HL-60 (cell line): Measurements from ENCODE around the gene ETNK2.

Source experiments
- TF ChIP-seq, protein P1 (sequence below): IDR thresholded peaks from 2 replicates; pipeline ENCODE4 v1.6.1; 2012; ENCODE audit warnings: low read depth; ENCODE audit not compliant: insufficient replicate concordance
- TF ChIP-seq, protein P2 (sequence below): IDR thresholded peaks from one replicate; pipeline ENCODE4 v1.5.1; 2011; ENCODE audit warnings: low read length, control low read depth, inconsistent platforms; ENCODE audit not compliant: insufficient read depth

DNA sequence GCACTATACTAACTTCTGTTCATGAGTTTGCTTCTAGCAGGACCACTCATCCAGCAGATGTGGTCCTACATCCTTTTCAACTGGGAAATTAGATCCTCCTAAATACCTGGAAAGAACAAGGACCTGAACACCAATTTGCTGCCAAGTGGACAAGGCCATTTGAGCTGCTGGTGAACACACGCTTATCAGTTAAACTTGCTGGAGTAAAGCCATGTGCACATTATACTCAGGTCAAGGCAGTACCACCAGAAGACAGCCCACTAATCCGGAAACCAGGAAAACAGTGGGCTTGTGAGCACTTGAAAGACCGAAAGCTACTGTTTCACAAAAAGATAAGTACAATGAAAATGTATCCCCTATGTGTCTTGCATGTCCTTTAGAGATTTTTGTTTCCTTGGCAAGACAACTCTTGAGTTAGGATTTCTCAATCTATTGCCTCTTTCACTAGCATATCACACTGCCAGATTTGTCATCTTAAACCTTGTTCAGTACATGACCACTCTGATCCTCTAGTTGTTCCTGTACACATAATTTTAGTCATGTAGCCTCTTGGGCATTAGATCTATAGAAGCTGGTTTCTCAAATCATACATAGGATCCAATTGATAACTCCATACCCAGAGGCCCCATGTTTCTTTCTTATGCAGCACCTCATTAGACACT lies 18.8 kb upstream of the ETNK2 start:
- TF ChIP-seq, protein P1, sequence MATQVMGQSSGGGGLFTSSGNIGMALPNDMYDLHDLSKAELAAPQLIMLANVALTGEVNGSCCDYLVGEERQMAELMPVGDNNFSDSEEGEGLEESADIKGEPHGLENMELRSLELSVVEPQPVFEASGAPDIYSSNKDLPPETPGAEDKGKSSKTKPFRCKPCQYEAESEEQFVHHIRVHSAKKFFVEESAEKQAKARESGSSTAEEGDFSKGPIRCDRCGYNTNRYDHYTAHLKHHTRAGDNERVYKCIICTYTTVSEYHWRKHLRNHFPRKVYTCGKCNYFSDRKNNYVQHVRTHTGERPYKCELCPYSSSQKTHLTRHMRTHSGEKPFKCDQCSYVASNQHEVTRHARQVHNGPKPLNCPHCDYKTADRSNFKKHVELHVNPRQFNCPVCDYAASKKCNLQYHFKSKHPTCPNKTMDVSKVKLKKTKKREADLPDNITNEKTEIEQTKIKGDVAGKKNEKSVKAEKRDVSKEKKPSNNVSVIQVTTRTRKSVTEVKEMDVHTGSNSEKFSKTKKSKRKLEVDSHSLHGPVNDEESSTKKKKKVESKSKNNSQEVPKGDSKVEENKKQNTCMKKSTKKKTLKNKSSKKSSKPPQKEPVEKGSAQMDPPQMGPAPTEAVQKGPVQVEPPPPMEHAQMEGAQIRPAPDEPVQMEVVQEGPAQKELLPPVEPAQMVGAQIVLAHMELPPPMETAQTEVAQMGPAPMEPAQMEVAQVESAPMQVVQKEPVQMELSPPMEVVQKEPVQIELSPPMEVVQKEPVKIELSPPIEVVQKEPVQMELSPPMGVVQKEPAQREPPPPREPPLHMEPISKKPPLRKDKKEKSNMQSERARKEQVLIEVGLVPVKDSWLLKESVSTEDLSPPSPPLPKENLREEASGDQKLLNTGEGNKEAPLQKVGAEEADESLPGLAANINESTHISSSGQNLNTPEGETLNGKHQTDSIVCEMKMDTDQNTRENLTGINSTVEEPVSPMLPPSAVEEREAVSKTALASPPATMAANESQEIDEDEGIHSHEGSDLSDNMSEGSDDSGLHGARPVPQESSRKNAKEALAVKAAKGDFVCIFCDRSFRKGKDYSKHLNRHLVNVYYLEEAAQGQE: no peak
- TF ChIP-seq, protein P2, sequence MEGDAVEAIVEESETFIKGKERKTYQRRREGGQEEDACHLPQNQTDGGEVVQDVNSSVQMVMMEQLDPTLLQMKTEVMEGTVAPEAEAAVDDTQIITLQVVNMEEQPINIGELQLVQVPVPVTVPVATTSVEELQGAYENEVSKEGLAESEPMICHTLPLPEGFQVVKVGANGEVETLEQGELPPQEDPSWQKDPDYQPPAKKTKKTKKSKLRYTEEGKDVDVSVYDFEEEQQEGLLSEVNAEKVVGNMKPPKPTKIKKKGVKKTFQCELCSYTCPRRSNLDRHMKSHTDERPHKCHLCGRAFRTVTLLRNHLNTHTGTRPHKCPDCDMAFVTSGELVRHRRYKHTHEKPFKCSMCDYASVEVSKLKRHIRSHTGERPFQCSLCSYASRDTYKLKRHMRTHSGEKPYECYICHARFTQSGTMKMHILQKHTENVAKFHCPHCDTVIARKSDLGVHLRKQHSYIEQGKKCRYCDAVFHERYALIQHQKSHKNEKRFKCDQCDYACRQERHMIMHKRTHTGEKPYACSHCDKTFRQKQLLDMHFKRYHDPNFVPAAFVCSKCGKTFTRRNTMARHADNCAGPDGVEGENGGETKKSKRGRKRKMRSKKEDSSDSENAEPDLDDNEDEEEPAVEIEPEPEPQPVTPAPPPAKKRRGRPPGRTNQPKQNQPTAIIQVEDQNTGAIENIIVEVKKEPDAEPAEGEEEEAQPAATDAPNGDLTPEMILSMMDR: no peak
